H1 (cell line): ENCODE data around the gene PRPF39. TPM values are rescaled to one million over a fixed set of nuclear protein-coding genes. Genes with fewer than 3 reads are reported as not detected.

Experiments used
- NRF1 ChIP-seq: IDR thresholded peaks from 2 replicates; pipeline ENCODE4 v1.6.1; 2011; ENCODE audit warnings: mild to moderate bottlenecking, low read depth, low read length, improper control_type of control experiment
- POLR2AphosphoS5 ChIP-seq: IDR thresholded peaks from 2 replicates; pipeline ENCODE4 v1.6.1; 2011; ENCODE audit warnings: low read depth, low read length
- RAD21 ChIP-seq, 2 experiments: IDR thresholded peaks in 1 of 2; conservative IDR thresholded peaks in 1 of 2; 2 replicates each; pipeline ENCODE4 v1.6.1; 2011; ENCODE audit warnings: low read depth in 2 of 2, low read length in 2 of 2, improper control_type of control experiment in 1 of 2, inconsistent platforms in 1 of 2, mild to moderate bottlenecking in 1 of 2, moderate library complexity in 1 of 2
- SAP30 ChIP-seq: fragments of 300-600 bp; sonication (generic); IDR thresholded peaks from 2 replicates; pipeline ENCODE4 v1.7.1; 2012; ENCODE audit warnings: low read length, moderate library complexity, mild to moderate bottlenecking, inconsistent platforms; ENCODE audit not compliant: insufficient read depth, insufficient replicate concordance
- SP1 ChIP-seq: IDR thresholded peaks from 2 replicates; pipeline ENCODE4 v1.6.1; 2011; ENCODE audit warnings: low read depth, low read length
- SUZ12 ChIP-seq: fragments of 200-600 bp; sonication (generic); IDR thresholded peaks from 2 replicates; pipeline ENCODE4 v1.6.1; 2012; ENCODE audit warnings: mild to moderate bottlenecking, inconsistent platforms, low read length, moderate library complexity, mixed read lengths
- polyA plus RNA-seq, 7 experiments: library from polyadenylated mRNA; depleted of rRNA in 3 of 7; stranded (reverse) in 5 of 7; unstranded in 2 of 7; fragments of >200 nt in 5 of 7; fragments of 200-250 nt in 2 of 7; gene quantifications; 1 replicate in 5 of 7; 2 replicates in 1 of 7; 4 replicates in 1 of 7; pipeline versions ENCODE4 v1.2.1 to v1.2.3, GENCODE V29; 2011 to 2013; ENCODE audit warnings: missing spikeins in 2 of 7, mixed read lengths in 2 of 7
- total RNA-seq: library from RNA; stranded (reverse); fragmentation: NEBNext Ultra II Directional; extraction: Animal tissue kit (Norgen Biotek cat#: 25700); gene quantifications from 2 replicates; pipeline ENCODE4 v1.2.1, GENCODE V29; 2021
- TF ChIP-seq, protein P1 (sequence below): IDR thresholded peaks from 2 replicates; pipeline ENCODE4 v1.6.1; 2011; ENCODE audit warnings: low read length, improper control_type of control experiment
- TF ChIP-seq, protein P2 (sequence below): IDR thresholded peaks from 2 replicates; pipeline ENCODE4 v1.6.1; 2012; ENCODE audit warnings: inconsistent platforms

PRPF39 gene
- total and polyA plus RNA-seq, 2 of the 8 experiments (the other 6 are each of a cell fraction or from before 2014, with no cell fraction given) = 22.4 to 43.3 TPM

DNA sequence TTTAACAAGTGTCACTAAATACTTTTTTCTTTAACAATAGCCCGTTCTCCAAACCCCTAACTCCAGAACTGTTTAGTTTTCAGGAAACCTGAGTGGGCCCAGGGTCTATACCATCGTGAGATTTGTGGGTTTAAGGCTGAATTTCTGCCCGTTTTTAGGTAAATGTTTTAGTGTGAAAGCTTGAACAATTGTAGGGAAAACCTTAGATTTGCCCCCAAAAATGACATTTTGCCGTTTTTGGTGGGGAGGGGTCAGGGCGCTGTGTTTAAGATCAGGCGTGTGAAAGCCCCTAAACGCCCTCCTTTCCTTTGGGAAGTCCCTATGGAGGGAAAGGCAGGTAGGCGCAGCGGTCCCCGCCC lies 320 bp upstream of the PRPF39 start (continued):
- no peak for TF ChIP-seq RAD21 (IDR thresholded peaks at IDR 0.05 in 1 of 2, conservative IDR thresholded peaks at IDR 0.05 in 1 of 2; ENCODE audit: low read depth in 2 of 2, low read length in 2 of 2)
- TF ChIP-seq SUZ12 = no peak
- no peak for TF ChIP-seq SP1
- no peak for TF ChIP-seq NRF1
- TF ChIP-seq, protein P1, sequence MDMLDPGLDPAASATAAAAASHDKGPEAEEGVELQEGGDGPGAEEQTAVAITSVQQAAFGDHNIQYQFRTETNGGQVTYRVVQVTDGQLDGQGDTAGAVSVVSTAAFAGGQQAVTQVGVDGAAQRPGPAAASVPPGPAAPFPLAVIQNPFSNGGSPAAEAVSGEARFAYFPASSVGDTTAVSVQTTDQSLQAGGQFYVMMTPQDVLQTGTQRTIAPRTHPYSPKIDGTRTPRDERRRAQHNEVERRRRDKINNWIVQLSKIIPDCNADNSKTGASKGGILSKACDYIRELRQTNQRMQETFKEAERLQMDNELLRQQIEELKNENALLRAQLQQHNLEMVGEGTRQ = no peak
- TF ChIP-seq POLR2AphosphoS5 = no peak
- no peak for TF ChIP-seq SAP30
- TF ChIP-seq, protein P2, sequence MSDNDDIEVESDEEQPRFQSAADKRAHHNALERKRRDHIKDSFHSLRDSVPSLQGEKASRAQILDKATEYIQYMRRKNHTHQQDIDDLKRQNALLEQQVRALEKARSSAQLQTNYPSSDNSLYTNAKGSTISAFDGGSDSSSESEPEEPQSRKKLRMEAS = no peak
